K562 (cell line): Measurements from ENCODE around the gene SCAMP3. TPM values are rescaled to one million over a fixed set of nuclear protein-coding genes. Genes with fewer than 3 reads are reported as not detected.

Experiments used
- ATAC-seq: fragments of 200-7000 bp; cut with Tn5 transposase; 3 replicates; pipeline ENCODE4 v1.9.1; 2020; ENCODE audit warnings: moderate library complexity
- BruUV-seq: library from RNA; stranded (reverse); fragments of 400-500 nt; replicated peaks from 2 replicates; lab custom pipeline; 2021; lab: Mats Ljungman, UMichigan
- CTCF ChIA-PET: fragments of 300-600 bp; formaldehyde crosslinking; extraction: SDS; loops from one replicate; lab custom pipeline; 2021; ENCODE audit warnings: low intra/inter-chr PET ratio; lab: Yijun Ruan, JAX
- POLR2A ChIA-PET: fragments of 300-600, 350-650 bp; sonication (Branson Sonifier 250); formaldehyde crosslinking; extraction: SDS; loops from one replicate; lab custom pipeline; 2021; ENCODE audit warnings: antibody characterized with exemption, inconsistent platforms; lab: Yijun Ruan, JAX
- DNase-seq, 4 experiments: peaks; one replicate each; pipeline versions ENCODE4 v3.0.0 to v3.0.0-alpha.2; 2011 to 2018; ENCODE audit warnings: low spot score in 3 of 4, mixed read lengths in 3 of 4; ENCODE audit errors: extremely low read depth in 1 of 4
- FAIRE-seq: peaks from 2 replicates; lab custom pipeline; 2011; peaks lifted over from hg19 to GRCh38; lab: Jason Lieb, UNC
- H2AFZ ChIP-seq: 2 replicates; pipeline ENCODE4 v1.6.0; 2011; ENCODE audit warnings: low read depth, low read length, control low read depth, inconsistent platforms
- H3K27ac ChIP-seq: fragments of 200-600 bp; 3 replicates; pipeline ENCODE4 v1.8.0; 2011; ENCODE audit warnings: low read depth, mild to moderate bottlenecking, control low read depth, inconsistent platforms, low read length, moderate library complexity, mixed read lengths; ENCODE audit errors: extremely low read depth
- H3K27me3 ChIP-seq, 2 experiments: fragments of 300-600 bp in 1 of 2; 2 replicates in 1 of 2; 3 replicates in 1 of 2; pipeline versions ENCODE4 v1.6.0 to v1.8.0; 2011; ENCODE audit warnings: inconsistent platforms in 2 of 2, low read length in 2 of 2, mild to moderate bottlenecking in 1 of 2, mixed read lengths in 1 of 2, moderate library complexity in 1 of 2; ENCODE audit not compliant: control insufficient read depth in 2 of 2, insufficient read depth in 2 of 2
- H3K36me3 ChIP-seq: fragments of 300-600 bp; 3 replicates; pipeline ENCODE4 v1.8.0; 2011; ENCODE audit warnings: mild to moderate bottlenecking, low read length, inconsistent platforms; ENCODE audit not compliant: control insufficient read depth, insufficient read depth
- H3K4me1 ChIP-seq, 2 experiments: fragments of 200-600 bp in 1 of 2; replicated peaks in 1 of 2; 2 replicates in 1 of 2; 3 replicates in 1 of 2; pipeline versions ENCODE4 v1.5.1 to v1.8.0; 2011; ENCODE audit warnings: inconsistent platforms in 2 of 2, low read length in 2 of 2, mild to moderate bottlenecking in 1 of 2, mixed read lengths in 1 of 2, moderate library complexity in 1 of 2; ENCODE audit not compliant: control insufficient read depth in 2 of 2, insufficient read depth in 2 of 2
- H3K4me2 ChIP-seq: 2 replicates; pipeline ENCODE4 v1.6.1; 2011; ENCODE audit warnings: low read length, control low read depth, inconsistent platforms, mixed read lengths; ENCODE audit not compliant: insufficient read depth
- H3K4me3 ChIP-seq: fragments of 200-600 bp; sonication (generic), shearing (Covaris generic); 2 replicates; pipeline ENCODE4 v1.5.1; 2016; ENCODE audit warnings: control low read depth, inconsistent platforms
- H3K79me2 ChIP-seq: fragments of 200-600 bp; 3 replicates; pipeline ENCODE4 v1.8.0; 2011; ENCODE audit warnings: low read length, inconsistent platforms; ENCODE audit not compliant: control insufficient read depth, insufficient read depth
- H3K9ac ChIP-seq, 2 experiments: 2 replicates each; pipeline versions ENCODE4 v1.6.0 to v1.6.1; 2011; ENCODE audit warnings: low read depth in 2 of 2, low read length in 2 of 2, control low read depth in 1 of 2, inconsistent platforms in 1 of 2, mild to moderate bottlenecking in 1 of 2, mixed read lengths in 1 of 2; ENCODE audit not compliant: insufficient read depth in 1 of 2
- H3K9me1 ChIP-seq: one replicate; pipeline ENCODE4 v1.6.0; 2011; ENCODE audit warnings: inconsistent platforms, mild to moderate bottlenecking, low read length, moderate library complexity; ENCODE audit not compliant: control insufficient read depth, insufficient read depth
- H3K9me3 ChIP-seq: replicated peaks from 2 replicates; pipeline ENCODE4 v1.5.1; 2011; ENCODE audit warnings: low read depth, low read length, inconsistent platforms; ENCODE audit not compliant: control insufficient read depth, insufficient read depth
- H4K20me1 ChIP-seq: replicated peaks from 2 replicates; pipeline ENCODE4 v1.6.1; 2011; ENCODE audit warnings: low read length, inconsistent platforms, mixed read lengths; ENCODE audit not compliant: control insufficient read depth, insufficient read depth
- ATF3 ChIP-seq, 2 experiments: fragments of 450-650 bp in 1 of 2; sonication (generic) in 1 of 2; formaldehyde crosslinking in 1 of 2; IDR thresholded peaks in 1 of 2; conservative IDR thresholded peaks in 1 of 2; 2 replicates each; pipeline versions ENCODE4 v1.6.1 to v1.8.1; 2016 to 2023; ENCODE audit warnings: mild to moderate bottlenecking in 2 of 2, moderate library complexity in 2 of 2, inconsistent platforms in 1 of 2, missing genetic modification reagents in 1 of 2
- BHLHE40 ChIP-seq: IDR thresholded peaks from 2 replicates; pipeline ENCODE4 v1.6.1; 2011; ENCODE audit warnings: low read length, improper control_type of control experiment
- BRCA1 ChIP-seq, 2 experiments: fragments of 450-650 bp in 1 of 2; sonication (generic) in 1 of 2; formaldehyde crosslinking in 1 of 2; IDR thresholded peaks; 2 replicates each; pipeline versions ENCODE4 v1.5.0 to v1.6.1; 2017 to 2020; ENCODE audit warnings: mild to moderate bottlenecking in 1 of 2, missing genetic modification reagents in 1 of 2
- C11orf30 ChIP-seq: fragments of 450-650 bp; IDR thresholded peaks from 2 replicates; pipeline ENCODE4 v1.6.1; 2016; ENCODE audit warnings: low read depth, mild to moderate bottlenecking
- CBFA2T2 ChIP-seq: fragments of 450-650 bp; conservative IDR thresholded peaks from 2 replicates; pipeline ENCODE4 v1.6.1; 2017; ENCODE audit warnings: mild to moderate bottlenecking
- DMBX1 ChIP-seq: fragments of 250-450 bp; sonication (Bioruptor Pico); IDR thresholded peaks from 2 replicates; pipeline ENCODE4 v1.8.0; 2022; ENCODE audit warnings: inconsistent platforms, mild to moderate bottlenecking, moderate library complexity, borderline replicate concordance
- E2F5 ChIP-seq: sonication (generic); formaldehyde crosslinking; IDR thresholded peaks from 2 replicates; pipeline ENCODE4 v1.8.0; 2022; ENCODE audit warnings: mild to moderate bottlenecking, missing genetic modification reagents
- ETV1 ChIP-seq: fragments of 450-650 bp; conservative IDR thresholded peaks from 2 replicates; pipeline ENCODE4 v1.6.1; 2016; ENCODE audit warnings: missing genetic modification characterization, control low read depth, low read depth, missing compliant biosample characterization
- ETV5 ChIP-seq: sonication (generic); formaldehyde crosslinking; IDR thresholded peaks from 2 replicates; pipeline ENCODE4 v1.4.0; 2020; ENCODE audit warnings: low read depth, mild to moderate bottlenecking, missing genetic modification reagents
- KDM1A ChIP-seq, 2 experiments: fragments of 450-650 bp; IDR thresholded peaks; 2 replicates each; pipeline ENCODE4 v1.6.1; 2016; ENCODE audit warnings: mild to moderate bottlenecking in 2 of 2
- MXI1 ChIP-seq: IDR thresholded peaks from 2 replicates; pipeline ENCODE4 v1.6.1; 2011; ENCODE audit warnings: low read depth, mild to moderate bottlenecking, improper control_type of control experiment, low read length
- NFIC ChIP-seq: fragments of 450-650 bp; IDR thresholded peaks from 2 replicates; pipeline ENCODE4 v1.6.1; 2017; ENCODE audit warnings: mild to moderate bottlenecking, inconsistent platforms
- PHF8 ChIP-seq: fragments of 200-600 bp; sonication (generic); IDR thresholded peaks from 2 replicates; pipeline ENCODE4 v1.6.1; 2012; ENCODE audit warnings: mixed run types, mild to moderate bottlenecking, inconsistent platforms, low read length, moderate library complexity, borderline replicate concordance
- RBBP5 ChIP-seq: fragments of 200-600 bp; sonication (generic); IDR thresholded peaks from 2 replicates; pipeline ENCODE4 v1.6.1; 2012; ENCODE audit warnings: borderline replicate concordance, mild to moderate bottlenecking, low read length, control low read depth, inconsistent platforms; ENCODE audit not compliant: insufficient read depth, poor library complexity, severe bottlenecking
- RBM34 ChIP-seq: fragments of 200-400 bp; formaldehyde crosslinking; IDR thresholded peaks from 2 replicates; pipeline ENCODE4 v1.6.1; 2018; ENCODE audit warnings: low read length, borderline replicate concordance; ENCODE audit not compliant: insufficient read depth
- SIN3B ChIP-seq: fragments of 450-650 bp; IDR thresholded peaks from 2 replicates; pipeline ENCODE4 v1.6.1; 2017; ENCODE audit warnings: low read depth, mild to moderate bottlenecking, moderate library complexity
- ZNF311 ChIP-seq: fragments of 250-450 bp; sonication (Bioruptor Pico); IDR thresholded peaks from 2 replicates; pipeline ENCODE4 v1.4.0; 2020; ENCODE audit warnings: mild to moderate bottlenecking, moderate library complexity
- WGBS: fragments of 100-300 bp; shearing (Covaris generic); methylation state at CpG from one replicate; pipeline ENCODE4 v1.1.6; 2016; ENCODE audit warnings: low coverage, mixed read lengths; ENCODE audit not compliant: insufficient coverage; ENCODE audit errors: missing lambda C conversion rate; 5-methylcytosine and 5-hydroxymethylcytosine counted together
- in situ Hi-C: fragments of 300-500 bp; cut with MboI; formaldehyde crosslinking; loops from 4 replicates; pipeline ENCODE4 v1.15.0; 2018; ENCODE audit warnings: inconsistent platforms, mixed read lengths
- intact Hi-C: fragments of 100-400 bp; cut with micrococcal nuclease; formaldehyde crosslinking; loops from 2 replicates; pipeline ENCODE4 v1.14.2; 2022
- polyA plus RNA-seq, 8 experiments: library from polyadenylated mRNA; depleted of rRNA in 4 of 8; stranded (reverse) in 5 of 8; unstranded in 3 of 8; fragments of >200 nt; fragmentation: Nextera tagmentation in 2 of 8; fragmentation: Illumina TruSeq in 1 of 8; extraction: Ambion mirVana in 2 of 8; extraction: Trizol in 1 of 8; gene quantifications; 2 replicates each; pipeline versions ENCODE4 v1.2.1 to v1.2.3, GENCODE V29; 2011 to 2014; ENCODE audit warnings: inconsistent platforms in 1 of 8, missing spikeins in 1 of 8
- total RNA-seq, 7 experiments: library from RNA; depleted of rRNA in 6 of 7; stranded (reverse); fragments of >200 nt in 6 of 7; fragmentation: Illumina TruSeq in 2 of 7; extraction: Trizol in 2 of 7; gene quantifications; 2 replicates each; pipeline versions ENCODE4 v1.2.1 to v1.2.3, GENCODE V29; 2011 to 2021; ENCODE audit warnings: low replicate concordance in 1 of 7

Gene SCAMP3
- total and polyA plus RNA-seq, 9 of the 15 experiments (the other 6 are each of a cell fraction or from before 2014, with no cell fraction given) = 14.2 to 131 (median 86.1) TPM

GRCh38 chr1:155227261-155228095, 34.7 kb downstream of the SCAMP3 start (continued):
- TF ChIP-seq ETV1 (0 out of 2 replicates have a peak, but pooled peaks have one; percentile 18), ATF3 (IDR thresholded peaks at IDR 0.05) (no peak), ATF3 (CRISPR knock-in tag; conservative IDR thresholded peaks at IDR 0.05) (no peak; the same call in 1 of the 2 replicates), PHF8 (peak; percentile 71)

GRCh38 chr1:155226910-155227260, 35.3 kb downstream of the SCAMP3 start:
- H3K27ac ChIP-seq = peak overlapping the region; percentile 86
- TF ChIP-seq ZNF311 (CRISPR knock-in tag) (peak; percentile 55; the same call in 1 of the 2 replicates), SIN3B (peak; percentile 33; the same call in 1 of the 2 replicates), BRCA1 (IDR thresholded peaks at IDR 0.05) (no peak), BRCA1 (CRISPR knock-in tag; IDR thresholded peaks at IDR 0.05) (no peak), KDM1A (IDR thresholded peaks at IDR 0.05) (peak in 1 of 2 experiments; percentile 5; a peak in 1 of 4 replicates), C11orf30 (0 out of 2 replicates have a peak, but pooled peaks have one; percentile 4), MXI1 (no peak), ETV5 (0 out of 2 replicates have a peak, but pooled peaks have one; percentile 9), E2F5 (peak; percentile 50; the same call in 1 of the 2 replicates), RBBP5 (peak; percentile 16), NFIC (0 out of 2 replicates have a peak, but pooled peaks have one; percentile 21), DMBX1 (CRISPR knock-in tag) (peak; percentile 51; the same call in 1 of the 2 replicates), RBM34 (no peak), CBFA2T2 (no peak), BHLHE40 (peak; percentile 17; the same call in 1 of the 2 replicates)

More at GRCh38 chr1:155226910-155227260, 35.3 kb downstream of the SCAMP3 start:
- BruUV-seq = TSS peak; percentile 86
- in situ Hi-C loops (no loop called here), intact Hi-C loops (loop anchor here (1.0 kb wide), 4 partner anchors 17 to 51 kb away; partner anchors contain the start of gene THBS3)
- DNase-seq (peak; percentile 54 to 79 (median 58)), FAIRE-seq (no peak), ATAC-seq (peak; percentile 63)
- Histone ChIP-seq H3K9me1 (no peaks in the 10 kb centered on the region), H3K79me2 (peaks cover 27% of the 10 kb centered on the region), H3K36me3 (no peaks in the 10 kb centered on the region; the same call in 2 of the 3 replicates), H3K27me3 (no peaks in the 10 kb centered on the region), H2AFZ (peak overlapping the region; percentile 51), H3K9me3 (no peaks in the 10 kb centered on the region), H3K4me3 (peak overlapping the region; percentile 51), H3K4me1 (peaks cover 30 to 50% of the 10 kb centered on the region in 2 experiments), H3K4me2 (peak overlapping the region; percentile 81), H3K9ac (peak overlapping the region; percentile 83 to 96), H4K20me1 (no peaks in the 10 kb centered on the region)
- ChIA-PET CTCF (interaction anchor here (2.7 to 3.2 kb wide), 2 partner anchors 20 to 50 kb away, joined by 17 to 31 read pairs; partner anchors contain the start of gene THBS3), POLR2A (interaction anchor here (0.6 to 1.9 kb wide), 5 partner anchors 19 to 240 kb away, joined by 3 to 7 read pairs (median 4); no protein-coding TSS in a partner anchor)
- 1% methylated on average over 19 of the region's 19 CpGs for WGBS
